Coronary artery (tissue), 2 donors: ENCODE measurements around the gene FBLN5.
A peak's percentile ranks its signal among the peaks of the same experiment; 100 is the strongest.

ENCODE experiments used
- DNase-seq: peaks from one replicate; pipeline ENCODE4 v3.0.0-alpha.2; 2017; ENCODE audit warnings: low spot score
- H3K27ac ChIP-seq, 2 donors: fragments of 200-600 bp; sonication (generic); one replicate each; pipeline ENCODE4 v1.5.1; 2016 to 2019
- H3K4me3 ChIP-seq: fragments of 200-600 bp; sonication (generic); 2 replicates; pipeline ENCODE4 v1.5.1; 2016; ENCODE audit warnings: mild to moderate bottlenecking, moderate library complexity
- CTCF ChIP-seq: fragments of 200-600 bp; sonication (generic); IDR thresholded peaks from one replicate; pipeline ENCODE4 v1.5.1; 2019; ENCODE audit warnings: antibody characterized with exemption

Gene FBLN5

GRCh38 chr14:91934554-91935285 is 12.8 kb downstream of the FBLN5 start:
- TF ChIP-seq CTCF: no peak
- Histone ChIP-seq H3K4me3 (no peak overlapping the region), H3K27ac (peak overlapping the region in 1 of 2 donors; percentile 61)
- DNase-seq: no peak

GRCh38 chr14:91931478-91932088 is 15.9 kb downstream of the FBLN5 start:
- peak overlapping the region; percentile 41 for H3K4me3 ChIP-seq
- DNase-seq: peak; percentile 88
- peak overlapping the region; percentile 64 to 92 for H3K27ac ChIP-seq
- no peak for TF ChIP-seq CTCF

GRCh38 chr14:91929700-91930099 is 17.8 kb downstream of the FBLN5 start:
- Histone ChIP-seq H3K27ac (peak overlapping the region in 1 of 2 donors; percentile 92), H3K4me3 (no peak overlapping the region)
- TF ChIP-seq CTCF: no peak
- DNase-seq: no peak

- no peak for DNase-seq
- Histone ChIP-seq H3K4me3 (no peak overlapping the region), H3K27ac (peak overlapping the region in 1 of 2 donors; percentile 72)
- TF ChIP-seq CTCF: no peak
Measured at GRCh38 chr14:91927800-91928199, 19.7 kb downstream of the FBLN5 start.

GRCh38 chr14:91927191-91927590 is 20.3 kb downstream of the FBLN5 start:
- Histone ChIP-seq H3K4me3 (no peak overlapping the region), H3K27ac (peak overlapping the region in 1 of 2 donors; percentile 72)
- no peak for DNase-seq
- TF ChIP-seq CTCF: no peak

GRCh38 chr14:91926131-91926890 is 21.2 kb downstream of the FBLN5 start:
- Histone ChIP-seq H3K4me3 (peak overlapping the region; percentile 11), H3K27ac (peak overlapping the region; percentile 13 to 70)
- DNase-seq: no peak
- no peak for TF ChIP-seq CTCF
